PFSK-1 (cell line): ENCODE results near the gene FA2H.

ENCODE experiments used
- FOXP2 ChIP-seq: optimal IDR thresholded peaks from 2 replicates; pipeline ENCODE3; 2011; ENCODE audit warnings: borderline replicate concordance, control low read depth, inconsistent platforms; ENCODE audit not compliant: insufficient read depth; ENCODE audit errors: extremely low read length, extremely low read depth
- POLR2AphosphoS5 ChIP-seq: IDR thresholded peaks from 2 replicates; pipeline ENCODE4 v1.6.1; 2012; ENCODE audit warnings: low read depth, mild to moderate bottlenecking, control low read depth, low read length, moderate library complexity
- SIN3A ChIP-seq: IDR thresholded peaks from 2 replicates; pipeline ENCODE4 v1.6.1; 2012; ENCODE audit warnings: mild to moderate bottlenecking, low read length, moderate library complexity, borderline replicate concordance; ENCODE audit not compliant: insufficient read depth
- TAF1 ChIP-seq: IDR thresholded peaks from 2 replicates; pipeline ENCODE4 v1.6.1; 2012; ENCODE audit warnings: low read length, control low read depth, borderline replicate concordance; ENCODE audit not compliant: insufficient read depth
- TF ChIP-seq, protein P1 (sequence below), 2 experiments: IDR thresholded peaks; 2 replicates each; pipeline versions ENCODE4 v1.6.1 to v1.8.0; 2011 to 2012; ENCODE audit warnings: low read depth in 2 of 2, low read length in 2 of 2, control low read depth in 1 of 2, inconsistent platforms in 1 of 2, mild to moderate bottlenecking in 1 of 2, moderate library complexity in 1 of 2; ENCODE audit not compliant: insufficient read depth in 1 of 2

Gene FA2H

DNA sequence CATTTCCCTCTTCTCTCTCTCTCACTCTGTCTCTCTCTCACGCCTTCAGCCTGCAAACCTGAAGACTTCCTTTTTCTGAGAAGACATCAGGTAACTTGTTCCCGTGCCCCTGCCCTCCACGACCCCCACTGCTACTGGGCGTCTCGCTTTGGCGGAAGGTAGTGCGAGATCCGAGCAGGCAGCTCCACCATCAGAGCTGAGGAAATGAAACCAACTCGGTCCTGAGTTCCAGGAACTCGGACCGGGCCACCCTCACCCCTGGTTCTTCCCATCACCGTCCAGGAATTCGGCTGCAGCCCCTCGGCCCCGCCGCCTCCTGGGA is 74.5 kb downstream of the FA2H start:
- TF ChIP-seq, protein P1, sequence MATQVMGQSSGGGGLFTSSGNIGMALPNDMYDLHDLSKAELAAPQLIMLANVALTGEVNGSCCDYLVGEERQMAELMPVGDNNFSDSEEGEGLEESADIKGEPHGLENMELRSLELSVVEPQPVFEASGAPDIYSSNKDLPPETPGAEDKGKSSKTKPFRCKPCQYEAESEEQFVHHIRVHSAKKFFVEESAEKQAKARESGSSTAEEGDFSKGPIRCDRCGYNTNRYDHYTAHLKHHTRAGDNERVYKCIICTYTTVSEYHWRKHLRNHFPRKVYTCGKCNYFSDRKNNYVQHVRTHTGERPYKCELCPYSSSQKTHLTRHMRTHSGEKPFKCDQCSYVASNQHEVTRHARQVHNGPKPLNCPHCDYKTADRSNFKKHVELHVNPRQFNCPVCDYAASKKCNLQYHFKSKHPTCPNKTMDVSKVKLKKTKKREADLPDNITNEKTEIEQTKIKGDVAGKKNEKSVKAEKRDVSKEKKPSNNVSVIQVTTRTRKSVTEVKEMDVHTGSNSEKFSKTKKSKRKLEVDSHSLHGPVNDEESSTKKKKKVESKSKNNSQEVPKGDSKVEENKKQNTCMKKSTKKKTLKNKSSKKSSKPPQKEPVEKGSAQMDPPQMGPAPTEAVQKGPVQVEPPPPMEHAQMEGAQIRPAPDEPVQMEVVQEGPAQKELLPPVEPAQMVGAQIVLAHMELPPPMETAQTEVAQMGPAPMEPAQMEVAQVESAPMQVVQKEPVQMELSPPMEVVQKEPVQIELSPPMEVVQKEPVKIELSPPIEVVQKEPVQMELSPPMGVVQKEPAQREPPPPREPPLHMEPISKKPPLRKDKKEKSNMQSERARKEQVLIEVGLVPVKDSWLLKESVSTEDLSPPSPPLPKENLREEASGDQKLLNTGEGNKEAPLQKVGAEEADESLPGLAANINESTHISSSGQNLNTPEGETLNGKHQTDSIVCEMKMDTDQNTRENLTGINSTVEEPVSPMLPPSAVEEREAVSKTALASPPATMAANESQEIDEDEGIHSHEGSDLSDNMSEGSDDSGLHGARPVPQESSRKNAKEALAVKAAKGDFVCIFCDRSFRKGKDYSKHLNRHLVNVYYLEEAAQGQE (IDR thresholded peaks at IDR 0.05; ENCODE audit: insufficient read depth in 1 of 2, low read depth in 2 of 2, low read length in 2 of 2): no peak
- TF ChIP-seq SIN3A: no peak
- no peak for TF ChIP-seq POLR2AphosphoS5
- no peak for TF ChIP-seq FOXP2
- TF ChIP-seq TAF1: no peak

DNA sequence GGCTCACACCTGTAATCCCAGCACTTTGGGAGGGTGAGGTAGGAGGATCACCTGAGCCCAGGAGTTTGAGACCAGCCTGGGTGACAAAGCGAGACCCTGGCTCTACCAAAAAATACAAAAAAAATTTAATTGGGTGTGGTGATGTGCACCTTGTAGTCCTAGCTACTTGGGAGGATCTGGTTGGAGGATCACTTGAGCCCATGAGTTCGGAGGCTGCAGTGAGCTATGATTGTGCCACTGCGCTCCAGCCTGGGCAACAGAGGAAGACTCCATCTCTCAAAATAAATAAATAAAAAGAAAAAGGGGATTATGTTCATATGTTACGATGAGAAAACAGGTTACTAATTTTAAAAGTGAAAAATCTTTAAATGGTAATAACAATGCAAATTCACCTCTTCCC is 75.0 kb downstream of the FA2H start:
- TF ChIP-seq POLR2AphosphoS5: no peak
- no peak for TF ChIP-seq FOXP2
- TF ChIP-seq, protein P1 (IDR thresholded peaks at IDR 0.05; ENCODE audit: insufficient read depth in 1 of 2, low read depth in 2 of 2, low read length in 2 of 2): no peak
- no peak for TF ChIP-seq SIN3A
- no peak for TF ChIP-seq TAF1

DNA sequence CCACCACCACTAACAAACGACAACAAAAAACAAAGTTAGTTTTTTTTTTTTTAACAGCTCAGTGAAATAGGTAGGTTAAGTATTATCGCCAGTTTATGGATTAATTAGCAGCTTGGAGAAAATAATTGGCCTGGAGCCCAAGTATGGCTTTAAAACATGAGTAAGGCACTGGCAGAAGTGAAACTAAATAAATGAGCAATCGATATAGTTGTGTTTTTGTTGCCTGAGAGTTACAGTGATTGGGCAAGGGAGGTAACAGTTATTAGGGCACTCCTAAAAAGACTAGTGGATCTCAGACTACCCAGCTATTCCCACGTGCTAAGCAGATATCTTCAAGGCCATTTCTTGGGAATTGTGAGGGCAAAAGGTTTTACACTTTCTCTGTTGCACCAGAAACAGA is 76.4 kb downstream of the FA2H start:
- TF ChIP-seq SIN3A (no peak), POLR2AphosphoS5 (no peak), FOXP2 (no peak), TAF1 (no peak)

DNA sequence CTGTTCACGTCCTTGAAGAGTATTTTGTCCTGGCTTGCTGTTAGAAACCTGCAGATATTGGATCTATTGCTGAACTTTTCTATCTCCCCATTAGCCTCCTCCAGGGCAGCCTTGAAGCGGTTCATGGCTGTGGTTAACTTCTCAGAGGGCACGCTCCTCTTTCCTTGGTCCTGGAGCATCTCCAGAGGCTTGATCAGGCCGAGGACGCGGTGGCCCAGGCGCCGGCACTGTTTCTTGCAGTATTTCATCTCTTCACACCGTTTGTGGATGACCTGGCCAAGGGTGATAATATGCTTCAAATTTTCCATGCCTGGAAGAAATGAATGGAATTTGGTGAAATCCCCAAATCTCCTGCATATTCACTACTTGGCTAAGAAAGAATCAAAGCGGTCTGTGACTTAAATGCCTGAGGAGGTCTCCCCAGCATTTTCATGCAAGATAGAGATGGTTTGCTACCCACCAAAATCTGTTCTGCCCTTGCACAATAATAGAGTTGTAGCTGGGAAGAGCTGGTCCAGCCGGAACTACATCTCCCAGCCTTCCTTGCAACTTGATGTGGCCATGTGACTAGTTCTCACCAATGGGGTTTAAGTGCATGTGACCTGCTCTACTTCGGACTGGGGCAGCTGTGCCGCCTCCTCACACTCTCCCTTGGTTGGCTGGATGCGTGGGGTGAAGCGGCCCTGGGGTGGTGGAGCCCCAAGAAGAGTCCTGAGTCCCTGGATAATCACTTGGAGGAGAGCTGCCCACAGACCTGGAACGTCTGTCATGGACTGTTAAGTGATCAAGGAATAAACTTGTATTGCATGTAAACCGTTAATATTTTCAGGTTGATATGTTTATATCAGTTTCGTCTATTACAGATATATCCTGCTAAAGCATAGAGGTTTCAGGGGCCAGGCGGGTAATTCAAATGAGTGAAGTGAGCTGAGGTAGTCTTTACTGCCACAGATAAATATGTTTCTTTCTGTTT is 78.9 kb downstream of the FA2H start:
- TF ChIP-seq FOXP2 (no peak), TAF1 (peak; percentile 65; the same call in 1 of the 2 replicates), SIN3A (no peak), POLR2AphosphoS5 (peak; percentile 77)
- TF ChIP-seq, protein P1 (IDR thresholded peaks at IDR 0.05; ENCODE audit: insufficient read depth in 1 of 2, low read depth in 2 of 2, low read length in 2 of 2): no peak

- no peak for TF ChIP-seq SIN3A
- no peak for TF ChIP-seq TAF1
- TF ChIP-seq, protein P1 (IDR thresholded peaks at IDR 0.05; ENCODE audit: insufficient read depth in 1 of 2, low read depth in 2 of 2, low read length in 2 of 2): no peak
- no peak for TF ChIP-seq FOXP2
- TF ChIP-seq POLR2AphosphoS5: no peak
Observed at GRCh38 chr16:74691093-74691855, 83.3 kb downstream of the FA2H start.
